HG02885 (cell line): ENCODE measurements around the gene CACNA1C.

Experiments used
- ATAC-seq: cut with Tn5 transposase; IDR thresholded peaks from one replicate; pipeline ENCODE4 v1.9.1; 2021; ENCODE audit warnings: mild to moderate bottlenecking; ENCODE audit not compliant: unreplicated experiment, poor library complexity

CACNA1C gene

GRCh38 chr12:2304223-2304622, 251.4 kb downstream of the CACNA1C start:
- ATAC-seq, result no peak

- no peak for ATAC-seq
Observed at GRCh38 chr12:2306012-2306411, 253.2 kb downstream of the CACNA1C start.

- ATAC-seq, result no peak
Observed at GRCh38 chr12:2306735-2307134, 253.9 kb downstream of the CACNA1C start.

GRCh38 chr12:2307550-2307949, 254.8 kb downstream of the CACNA1C start:
- no peak for ATAC-seq

GRCh38 chr12:2309647-2310046, 256.9 kb downstream of the CACNA1C start:
- no peak for ATAC-seq

- no peak for ATAC-seq
Observed at GRCh38 chr12:2311020-2311778, 258.4 kb downstream of the CACNA1C start.

- no peak for ATAC-seq
Observed at GRCh38 chr12:2312175-2312574, 259.4 kb downstream of the CACNA1C start.

- ATAC-seq, result no peak
Observed at GRCh38 chr12:2312770-2313169, 260.0 kb downstream of the CACNA1C start.

- ATAC-seq, result no peak
Observed at GRCh38 chr12:2314492-2314891, 261.7 kb downstream of the CACNA1C start.

- no peak for ATAC-seq
Observed at GRCh38 chr12:2317772-2318171, 265.0 kb downstream of the CACNA1C start.

GRCh38 chr12:2318286-2318685, 265.5 kb downstream of the CACNA1C start:
- ATAC-seq, result no peak

GRCh38 chr12:2319136-2319535, 266.3 kb downstream of the CACNA1C start:
- no peak for ATAC-seq

GRCh38 chr12:2319737-2320506, 267.1 kb downstream of the CACNA1C start:
- ATAC-seq, result no peak

GRCh38 chr12:2320841-2321240, 268.1 kb downstream of the CACNA1C start:
- no peak for ATAC-seq

- ATAC-seq, result no peak
Observed at GRCh38 chr12:2322554-2323120, 269.9 kb downstream of the CACNA1C start.

GRCh38 chr12:2323532-2324255, 270.9 kb downstream of the CACNA1C start:
- ATAC-seq, result no peak

GRCh38 chr12:2324387-2324786, 271.6 kb downstream of the CACNA1C start:
- no peak for ATAC-seq

GRCh38 chr12:2325519-2325918, 272.7 kb downstream of the CACNA1C start:
- ATAC-seq, result no peak

- ATAC-seq, result no peak
Observed at GRCh38 chr12:2326470-2326869, 273.7 kb downstream of the CACNA1C start.

GRCh38 chr12:2328661-2329060, 275.9 kb downstream of the CACNA1C start:
- no peak for ATAC-seq
